IMR-90 (cell line): Measurements from ENCODE around the gene HOXA10.

ENCODE experiments used
- BHLHE40 ChIP-seq: fragments of 150-350 bp; IDR thresholded peaks from 2 replicates; pipeline ENCODE4 v1.6.1; 2016; ENCODE audit warnings: mild to moderate bottlenecking, low read depth, low read length
- CHD1 ChIP-seq: IDR thresholded peaks from 2 replicates; pipeline ENCODE4 v1.6.1; 2012; ENCODE audit warnings: low read depth, low read length, improper control_type of control experiment
- CTCF ChIP-seq: conservative IDR thresholded peaks from 2 replicates; pipeline ENCODE4 v1.5.1; 2012; ENCODE audit warnings: mild to moderate bottlenecking, low read depth, low read length, improper control_type of control experiment
- MAZ ChIP-seq: IDR thresholded peaks from 2 replicates; pipeline ENCODE4 v1.6.1; 2012; ENCODE audit warnings: low read depth, mild to moderate bottlenecking, low read length, improper control_type of control experiment, moderate library complexity, borderline replicate concordance
- MXI1 ChIP-seq: IDR thresholded peaks from 2 replicates; pipeline ENCODE4 v1.6.1; 2012; ENCODE audit warnings: low read depth, mild to moderate bottlenecking, low read length, moderate library complexity, borderline replicate concordance
- NFE2L2 ChIP-seq: fragments of 150-350 bp; IDR thresholded peaks from 2 replicates; pipeline ENCODE4 v1.6.1; 2016; ENCODE audit warnings: low read depth, mild to moderate bottlenecking, low read length
- POLR2A ChIP-seq: IDR thresholded peaks from 2 replicates; pipeline ENCODE4 v1.6.1; 2012; ENCODE audit warnings: mild to moderate bottlenecking, low read depth, low read length
- RAD21 ChIP-seq: IDR thresholded peaks from 2 replicates; pipeline ENCODE4 v1.6.1; 2012; ENCODE audit warnings: low read length, improper control_type of control experiment
- RFX5 ChIP-seq: IDR thresholded peaks from 2 replicates; pipeline ENCODE4 v1.8.0; 2012; ENCODE audit warnings: low read depth, mild to moderate bottlenecking, low read length, moderate library complexity
- SMC3 ChIP-seq: fragments of 150-350 bp; IDR thresholded peaks from 2 replicates; pipeline ENCODE4 v1.6.1; 2016; ENCODE audit warnings: low read depth, mild to moderate bottlenecking, antibody characterized with exemption, low read length, moderate library complexity
- TF ChIP-seq, protein P1 (sequence below): fragments of 150-350 bp; IDR thresholded peaks from 2 replicates; pipeline ENCODE4 v1.6.1; 2017; ENCODE audit warnings: mild to moderate bottlenecking, antibody characterized with exemption, low read length, low read depth

- no peak for TF ChIP-seq RAD21
- no peak for TF ChIP-seq POLR2A
- TF ChIP-seq CTCF = no peak
- no peak for TF ChIP-seq MAZ
- no peak for TF ChIP-seq BHLHE40
- no peak for TF ChIP-seq SMC3
- TF ChIP-seq, protein P1, sequence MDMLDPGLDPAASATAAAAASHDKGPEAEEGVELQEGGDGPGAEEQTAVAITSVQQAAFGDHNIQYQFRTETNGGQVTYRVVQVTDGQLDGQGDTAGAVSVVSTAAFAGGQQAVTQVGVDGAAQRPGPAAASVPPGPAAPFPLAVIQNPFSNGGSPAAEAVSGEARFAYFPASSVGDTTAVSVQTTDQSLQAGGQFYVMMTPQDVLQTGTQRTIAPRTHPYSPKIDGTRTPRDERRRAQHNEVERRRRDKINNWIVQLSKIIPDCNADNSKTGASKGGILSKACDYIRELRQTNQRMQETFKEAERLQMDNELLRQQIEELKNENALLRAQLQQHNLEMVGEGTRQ = no peak
- TF ChIP-seq MXI1 = no peak
- TF ChIP-seq CHD1 = no peak
- no peak for TF ChIP-seq NFE2L2
- TF ChIP-seq RFX5 = no peak
Measured at GRCh38 chr7:27194002-27194352, 19.9 kb upstream of the HOXA10 start.
